ENCODE measurements around the gene MDC1.

MDC1 gene

DNA sequence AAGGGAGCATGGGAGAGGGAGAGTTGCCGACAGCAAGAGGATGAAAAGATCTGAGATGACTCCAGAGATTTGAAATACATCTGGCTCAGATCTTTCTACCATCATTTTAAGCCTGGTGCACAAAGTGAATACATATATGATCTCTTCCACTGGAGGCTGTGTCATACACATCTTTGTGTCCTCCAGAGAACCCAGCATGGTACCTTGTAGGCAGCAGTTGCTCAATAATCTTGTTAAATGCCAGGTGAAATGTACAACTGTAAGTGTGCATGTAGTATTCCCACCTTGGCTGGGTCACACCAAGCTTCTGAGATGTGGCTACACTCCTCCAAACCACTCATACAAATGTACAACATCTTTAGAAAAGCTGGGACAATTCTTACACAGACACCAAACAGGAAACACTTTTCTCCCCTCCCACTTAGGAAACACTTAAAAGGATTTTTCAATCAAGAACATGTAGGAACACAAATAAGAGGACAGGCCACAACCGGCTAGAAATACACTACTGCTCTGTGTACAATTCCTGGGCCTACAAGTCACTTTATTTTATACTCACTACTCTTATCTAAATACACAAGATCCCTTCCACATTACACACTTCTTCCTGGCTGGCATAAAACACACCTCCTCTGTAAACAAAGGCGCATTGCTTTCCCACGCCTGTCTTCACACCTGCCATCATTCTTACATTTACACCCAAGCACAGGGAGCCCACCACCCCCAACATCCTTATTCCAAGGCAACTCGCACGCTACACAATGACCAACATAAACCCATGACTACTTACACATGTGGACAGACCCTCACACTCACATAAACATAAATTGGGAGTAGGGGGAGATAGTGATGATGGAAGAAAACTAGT is 31.1 kb upstream of the MDC1 start:
- DNase-seq (ENCODE audit: low read depth in 1 of 2, low spot score in 1 of 2) = no peak

DNA sequence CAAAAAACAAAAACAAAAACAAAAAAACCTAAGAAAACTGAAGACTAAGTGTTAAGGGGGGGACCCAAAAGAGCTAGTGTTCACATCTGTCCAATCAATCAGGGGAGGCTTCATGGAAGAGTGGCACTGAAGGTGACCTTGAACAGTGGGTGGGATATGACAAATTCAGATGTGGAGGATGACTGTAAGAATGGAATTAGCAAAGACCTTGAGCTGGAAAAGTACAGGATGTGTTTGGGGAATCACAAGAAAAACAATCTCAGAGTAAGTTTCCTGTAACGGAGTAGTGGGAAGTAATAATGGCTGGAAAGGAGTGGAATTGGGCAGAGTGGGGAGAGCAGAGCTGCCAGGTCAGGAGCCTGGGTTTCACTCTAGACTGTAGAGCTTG is 30.2 kb upstream of the MDC1 start:
- no peak for DNase-seq (ENCODE audit: low read depth in 1 of 2, low spot score in 1 of 2)

DNA sequence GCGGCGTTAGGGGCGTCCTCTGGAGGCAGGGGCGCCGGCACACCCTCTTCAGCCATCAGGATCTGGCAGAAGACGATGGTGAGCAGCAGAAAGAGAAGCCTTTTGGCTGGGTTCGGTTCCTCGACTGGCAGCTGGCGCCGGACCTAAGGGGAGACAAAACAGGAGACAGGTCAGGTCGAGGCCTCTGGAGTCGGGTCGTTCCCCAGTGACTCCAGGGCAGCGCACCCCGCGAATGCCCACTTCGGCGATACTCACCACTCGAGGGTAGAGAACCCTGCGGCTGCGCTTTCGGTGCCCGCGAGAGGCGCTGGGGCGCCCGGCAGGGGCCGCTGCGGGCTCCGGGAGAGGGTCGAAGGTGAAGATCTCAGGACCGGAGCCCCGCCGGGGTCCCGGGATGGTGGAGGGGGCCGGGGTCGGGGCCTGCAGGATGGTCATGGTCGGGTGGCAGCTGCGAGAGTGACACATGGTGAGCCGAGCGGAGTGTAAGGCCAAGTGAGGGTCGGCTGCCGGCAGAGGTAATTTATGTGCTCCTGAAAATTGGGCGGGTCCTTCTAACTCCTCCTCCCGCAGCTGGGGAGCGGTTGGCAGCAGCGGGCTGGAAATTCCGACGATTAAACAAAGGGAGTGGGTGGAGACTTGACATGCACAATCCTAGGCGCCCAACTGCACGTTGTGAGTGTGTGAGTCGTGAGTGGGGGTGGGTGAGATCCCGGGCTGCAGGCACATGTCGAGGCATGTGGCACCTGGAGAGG is 27.1 kb upstream of the MDC1 start, which contains the start of gene IER3:
IER3 (minus strand) TSS at position 494 of the 752 bp plus-strand sequence; CDS start at position 465, 29 bp downstream.
- peak; percentile 88 to 93 for DNase-seq (ENCODE audit: low read depth in 1 of 2, low spot score in 1 of 2)

DNA sequence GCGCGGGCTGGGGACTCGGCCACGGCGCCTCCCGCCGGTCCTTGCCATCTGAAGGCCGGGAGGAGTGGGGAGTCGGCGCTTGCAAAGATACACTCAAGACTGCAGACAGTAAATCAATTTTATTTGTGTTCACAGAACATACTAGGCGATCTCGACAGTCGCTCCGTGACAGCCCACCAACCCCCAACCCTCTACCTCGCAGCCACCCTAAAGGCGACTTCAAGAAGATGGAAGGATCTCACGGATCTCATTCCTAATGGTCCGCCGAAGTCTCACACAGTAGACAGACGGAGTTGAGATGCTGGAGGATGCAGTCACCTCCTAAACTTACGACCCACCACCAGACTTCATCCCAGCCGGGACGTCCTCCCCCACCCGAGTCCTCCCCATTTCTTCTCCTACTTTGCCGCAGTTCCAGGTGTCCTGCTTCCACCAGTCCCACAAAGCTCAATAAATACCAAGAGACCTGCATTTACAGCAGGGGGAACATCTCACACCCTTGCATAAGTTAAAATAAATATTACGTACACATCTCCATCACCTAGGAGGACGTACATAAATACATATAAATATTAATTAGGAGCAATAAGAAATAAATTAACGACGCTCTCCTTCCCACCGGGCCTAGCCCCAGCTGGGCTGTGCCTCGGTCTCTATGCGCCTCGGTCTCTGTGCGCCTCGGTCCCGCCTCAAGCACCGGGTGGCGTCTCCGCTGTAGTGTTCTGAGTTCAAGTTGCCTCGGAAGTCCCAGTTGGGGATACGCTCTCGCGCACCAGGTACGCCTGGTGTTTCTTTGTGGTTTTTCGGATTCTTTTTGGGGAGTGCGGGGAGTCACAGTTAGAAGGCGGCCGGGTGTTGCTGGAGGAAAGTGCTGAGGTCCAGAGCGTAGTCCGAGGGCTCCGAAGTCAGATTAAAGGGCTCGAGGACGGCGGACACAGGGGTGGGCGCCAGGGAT is 26.3 kb upstream of the MDC1 start:
- DNase-seq (ENCODE audit: low read depth in 1 of 2, low spot score in 1 of 2) = no peak

DNA sequence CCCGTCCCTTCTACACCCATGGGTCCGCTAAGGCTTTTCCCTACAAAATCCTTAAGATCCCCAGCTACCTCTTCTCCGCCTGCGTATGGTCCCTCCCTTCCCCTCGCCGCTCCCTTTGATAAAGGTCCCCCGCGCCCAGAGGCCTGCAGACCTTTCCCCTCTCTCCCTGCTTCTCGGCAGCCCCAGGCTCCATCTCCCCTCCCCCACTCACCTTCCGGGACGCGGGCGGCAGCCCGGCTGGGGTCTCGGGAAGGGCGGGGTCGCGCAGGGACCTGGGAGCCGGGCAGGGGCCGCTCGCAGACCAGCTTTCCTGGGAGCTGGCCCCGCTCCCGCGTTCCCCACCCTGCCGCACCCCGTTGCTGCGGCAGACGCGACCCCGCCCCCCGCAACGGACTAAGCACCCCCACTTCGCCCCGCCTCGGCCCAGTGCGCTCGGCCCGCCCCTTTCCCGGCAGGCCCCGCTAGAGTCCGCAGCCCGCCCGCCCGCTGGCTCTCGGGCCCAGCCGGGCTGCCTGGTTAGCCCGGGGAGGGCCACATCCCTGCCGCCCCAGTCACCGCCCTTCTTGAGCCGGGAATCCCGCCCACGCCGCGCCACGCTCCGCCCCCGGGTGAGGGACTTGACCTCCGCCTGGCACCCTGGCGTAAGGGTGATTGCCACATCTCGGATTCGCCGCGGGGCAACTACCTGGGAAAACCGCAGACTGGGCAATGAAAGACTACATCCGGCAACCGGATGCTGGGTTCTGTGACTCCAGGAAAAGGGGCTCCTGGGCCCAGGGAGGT is 25.4 kb upstream of the MDC1 start, which contains the start of gene FLOT1:
FLOT1 (minus strand) TSS at position 372 of the 783 bp plus-strand sequence. CDS start 498 bp downstream, outside the sequence.
- peak; percentile 85 to 92 for DNase-seq (ENCODE audit: low read depth in 1 of 2, low spot score in 1 of 2)

DNA sequence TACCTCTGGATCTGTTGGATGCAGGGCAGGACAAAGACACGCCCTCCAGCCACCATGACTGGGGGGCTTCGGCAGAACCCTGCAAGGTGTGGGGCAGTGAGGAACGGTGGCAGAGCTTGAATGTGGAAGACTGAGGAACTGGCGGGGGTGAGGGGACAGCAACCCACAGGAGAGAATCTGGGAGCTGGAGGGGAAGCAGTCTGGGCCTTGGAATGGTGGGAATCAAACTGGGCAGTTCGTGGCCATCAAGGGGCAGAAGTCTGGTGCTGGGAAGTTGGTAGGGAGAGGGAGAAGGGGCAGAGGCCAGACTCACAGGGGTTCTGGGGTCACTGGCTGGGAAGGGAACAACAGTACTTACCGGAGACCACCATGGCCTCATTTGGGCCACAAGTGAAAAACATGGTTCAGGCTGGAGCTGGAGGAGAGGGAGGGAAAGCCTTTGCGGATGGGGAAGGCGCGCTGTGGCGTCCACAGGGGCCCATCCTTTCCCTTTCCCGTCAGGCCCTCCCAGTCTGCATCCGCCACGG is 24.8 kb upstream of the MDC1 start:
- DNase-seq (ENCODE audit: low read depth in 1 of 2, low spot score in 1 of 2) = no peak

DNA sequence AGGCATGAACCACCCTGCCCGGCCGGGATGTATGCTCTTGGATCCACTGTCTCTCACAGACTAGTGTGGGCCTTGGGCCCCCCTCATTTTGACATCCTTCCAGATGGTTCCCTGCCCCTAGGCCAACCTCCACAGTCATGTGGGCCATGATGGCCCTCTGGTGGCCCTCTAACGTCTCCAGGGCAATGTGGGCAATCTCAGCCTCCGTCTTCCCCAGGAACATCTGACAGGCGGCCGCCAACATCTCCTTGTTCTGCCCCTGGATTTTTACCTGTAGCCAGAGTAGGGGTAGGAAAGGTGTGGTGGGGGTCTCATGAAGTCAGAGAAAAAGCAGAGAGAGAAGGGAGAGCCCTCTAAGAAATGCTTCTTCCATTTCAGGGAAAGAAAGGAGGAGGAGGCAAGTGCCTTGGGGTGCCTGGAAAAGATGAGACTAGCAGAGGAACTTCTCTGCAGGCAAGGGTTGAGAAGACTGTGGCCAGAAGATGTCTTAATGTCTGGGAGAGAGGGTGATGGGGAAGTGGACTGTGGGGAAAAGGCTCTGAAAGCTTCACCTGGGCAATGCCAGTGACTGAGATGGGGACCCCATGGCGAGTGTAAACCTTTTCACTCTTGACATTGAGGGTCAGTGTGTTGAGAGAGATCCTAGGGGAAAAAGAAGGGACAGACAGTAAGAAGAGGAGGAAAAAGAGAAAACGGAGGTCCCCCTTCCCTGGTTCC is 24.1 kb upstream of the MDC1 start:
- no peak for DNase-seq (ENCODE audit: low read depth in 1 of 2, low spot score in 1 of 2)

DNA sequence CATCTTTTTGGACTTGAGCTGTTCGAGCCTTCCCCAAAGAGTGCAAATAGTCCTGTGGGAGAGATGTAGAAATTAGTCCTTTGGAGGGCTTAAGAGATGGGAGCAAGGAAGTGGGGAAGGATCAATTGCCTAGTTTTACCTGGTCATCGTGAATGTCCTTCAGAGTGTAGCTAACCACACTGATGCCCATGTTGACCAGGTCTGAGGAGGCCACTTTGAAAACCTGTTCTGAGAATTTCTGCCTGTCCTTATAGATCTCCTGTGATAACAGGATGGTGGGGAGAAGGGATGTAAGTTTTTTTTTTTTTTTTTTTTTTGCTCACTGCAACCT is 23.4 kb upstream of the MDC1 start:
- DNase-seq (ENCODE audit: low read depth in 1 of 2, low spot score in 1 of 2) = no peak

DNA sequence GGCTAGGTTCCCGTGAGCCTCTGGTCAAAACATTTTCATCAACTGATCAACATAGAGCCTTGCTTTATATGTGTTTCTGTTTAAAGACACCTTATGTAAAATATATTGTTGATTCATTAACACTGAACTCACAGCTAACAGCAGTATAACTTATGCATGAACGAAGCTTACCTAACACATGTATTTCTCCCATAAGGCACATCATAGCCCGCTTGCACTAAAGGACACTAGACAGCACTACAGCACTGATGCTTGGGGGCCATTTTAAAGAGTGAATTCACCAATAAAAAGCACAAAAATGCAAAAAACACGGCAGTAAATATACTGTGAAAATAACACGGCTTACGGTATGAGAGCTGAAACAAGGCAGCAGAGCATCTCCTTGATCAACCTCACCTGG is 21.5 kb upstream of the MDC1 start:
- no peak for DNase-seq (ENCODE audit: low read depth in 1 of 2, low spot score in 1 of 2)

DNA sequence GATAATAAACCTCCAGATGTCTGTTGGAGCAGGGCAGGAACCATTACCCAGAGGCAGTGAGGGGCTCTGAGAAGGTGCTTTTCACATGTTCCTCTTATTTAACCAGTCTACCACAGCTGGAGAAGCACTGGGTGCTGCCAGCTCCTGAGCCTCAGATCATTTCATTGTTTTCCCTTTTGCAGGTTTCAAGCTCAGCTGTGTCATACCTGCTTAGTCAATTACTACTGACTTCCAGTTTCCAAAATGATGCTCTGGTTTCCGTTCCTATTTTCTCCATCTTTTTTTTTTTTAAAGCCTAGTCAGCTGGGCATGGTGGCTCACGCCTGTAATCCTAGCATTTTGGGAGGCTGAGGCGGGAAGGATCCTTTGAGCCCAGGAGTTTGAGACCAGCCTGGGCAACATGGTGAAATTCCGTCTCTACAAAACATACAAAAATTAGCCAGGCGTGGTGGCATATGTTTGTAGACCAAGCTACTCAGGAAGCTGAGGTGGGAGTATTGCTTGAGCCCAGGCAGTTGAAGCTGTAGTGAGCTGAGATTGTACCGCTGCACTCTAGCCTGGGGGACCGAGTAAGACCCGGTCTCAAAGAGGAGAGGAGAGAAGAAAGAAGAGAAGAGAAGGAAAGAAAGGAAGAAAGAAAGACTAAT is 18.7 kb upstream of the MDC1 start:
- DNase-seq (ENCODE audit: low read depth in 1 of 2, low spot score in 1 of 2) = peak in 1 of 2 donors; percentile 31

DNA sequence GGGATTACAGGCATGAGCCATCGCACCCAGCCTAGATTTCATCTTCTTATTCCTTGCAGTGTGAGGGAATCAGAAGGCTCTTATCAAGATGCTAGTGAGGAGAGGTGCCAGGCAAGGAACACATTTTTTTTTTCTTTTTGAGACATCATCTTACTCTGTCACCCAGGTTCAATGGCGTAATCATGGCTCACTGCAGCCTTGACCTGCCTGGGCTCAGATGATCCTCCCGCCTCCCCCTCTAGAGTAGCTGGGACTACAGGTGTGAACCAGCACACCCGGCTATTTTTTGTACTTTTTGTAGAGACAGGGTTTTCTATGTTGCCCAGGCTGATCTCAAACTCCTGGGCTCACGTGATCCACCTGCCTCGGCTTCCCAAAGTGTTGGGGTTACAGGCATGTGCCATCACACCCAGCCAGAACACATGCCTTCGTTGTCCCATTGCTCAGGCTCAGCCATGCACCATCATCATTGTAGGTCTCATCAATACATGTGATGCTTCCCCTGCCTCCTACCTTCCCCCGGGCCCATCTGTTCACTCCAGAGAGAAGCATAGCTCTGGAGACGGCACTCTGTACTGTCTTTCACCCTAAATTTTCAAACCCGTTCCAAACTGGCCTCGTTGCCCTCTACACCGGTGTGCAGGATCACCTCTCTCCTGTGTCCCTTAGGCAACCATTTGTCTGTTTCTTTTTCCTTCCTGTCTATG is 15.3 kb upstream of the MDC1 start:
- DNase-seq (ENCODE audit: low read depth in 1 of 2, low spot score in 1 of 2) = no peak

DNA sequence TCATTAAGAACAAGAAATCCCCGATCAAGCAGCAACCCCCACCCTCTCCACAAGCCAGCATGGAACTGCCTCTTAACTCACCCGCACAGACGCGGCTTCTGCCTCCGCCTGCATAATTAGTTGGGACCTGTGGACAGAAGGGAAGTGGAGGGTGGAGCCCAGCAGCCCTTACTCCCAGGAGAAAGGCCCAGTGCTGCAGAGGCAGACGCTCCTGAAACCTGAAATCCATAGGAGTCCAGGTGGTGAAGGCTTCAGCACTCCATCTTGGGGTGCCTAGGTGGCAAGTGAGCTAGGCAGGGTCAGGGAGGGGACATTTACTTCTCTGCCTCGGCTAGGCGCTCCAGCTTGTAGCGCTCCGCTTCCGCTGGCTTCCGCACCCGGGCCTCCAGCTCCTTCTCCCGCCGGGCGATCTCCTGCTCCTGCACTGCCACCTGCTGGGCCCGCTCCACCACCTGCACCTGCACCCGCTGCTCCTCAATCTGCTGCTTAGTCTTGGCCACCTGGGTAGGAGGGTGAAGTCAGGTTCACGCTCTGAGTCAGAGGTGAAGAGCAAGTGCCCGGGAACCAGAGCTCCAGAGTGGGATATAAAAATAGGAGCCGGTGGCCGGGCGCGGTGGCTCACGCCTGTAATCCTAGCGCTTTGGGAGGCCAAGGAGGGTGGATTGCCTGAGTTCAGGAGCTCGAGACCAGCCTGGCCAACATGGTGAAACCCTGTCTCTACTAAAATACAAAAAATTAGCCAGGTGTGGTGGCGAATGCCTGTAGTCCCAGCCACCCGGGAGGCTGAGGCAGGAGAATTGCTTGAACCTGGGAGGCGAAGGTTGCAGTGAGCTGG is 13.7 kb upstream of the MDC1 start:
- peak; percentile 70 to 78 for DNase-seq (ENCODE audit: low read depth in 1 of 2, low spot score in 1 of 2)

DNA sequence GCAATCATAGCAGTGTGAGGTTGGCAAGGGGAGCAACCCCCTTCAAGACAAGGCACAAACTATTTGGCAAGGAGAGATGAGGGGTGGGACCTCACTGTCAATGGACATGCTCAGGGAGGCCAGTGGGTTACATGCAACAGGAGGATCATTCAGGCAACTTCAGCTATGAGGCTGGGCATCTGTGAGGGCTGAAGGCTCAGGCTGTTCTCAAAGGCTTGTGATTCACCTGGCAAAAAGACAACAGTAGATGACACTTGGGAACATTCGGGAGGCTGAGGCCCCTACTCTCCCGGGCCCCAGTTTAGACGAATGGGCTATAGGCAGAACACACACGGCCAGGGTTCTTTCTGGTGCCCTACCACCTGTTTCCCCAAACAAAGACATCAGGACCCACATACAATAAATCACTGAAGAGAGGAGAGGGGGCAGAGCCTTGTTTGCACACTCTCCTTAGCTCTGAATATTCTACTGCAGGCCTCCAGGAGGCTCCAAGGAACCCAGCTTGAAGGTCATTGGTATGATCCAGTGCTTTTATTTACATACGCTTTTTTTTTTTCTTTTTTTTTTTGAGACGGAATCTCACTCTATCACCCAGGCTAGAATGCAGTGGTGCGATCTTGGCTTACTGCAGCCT is 11.0 kb upstream of the MDC1 start:
- DNase-seq (ENCODE audit: low read depth in 1 of 2, low spot score in 1 of 2) = no peak

DNA sequence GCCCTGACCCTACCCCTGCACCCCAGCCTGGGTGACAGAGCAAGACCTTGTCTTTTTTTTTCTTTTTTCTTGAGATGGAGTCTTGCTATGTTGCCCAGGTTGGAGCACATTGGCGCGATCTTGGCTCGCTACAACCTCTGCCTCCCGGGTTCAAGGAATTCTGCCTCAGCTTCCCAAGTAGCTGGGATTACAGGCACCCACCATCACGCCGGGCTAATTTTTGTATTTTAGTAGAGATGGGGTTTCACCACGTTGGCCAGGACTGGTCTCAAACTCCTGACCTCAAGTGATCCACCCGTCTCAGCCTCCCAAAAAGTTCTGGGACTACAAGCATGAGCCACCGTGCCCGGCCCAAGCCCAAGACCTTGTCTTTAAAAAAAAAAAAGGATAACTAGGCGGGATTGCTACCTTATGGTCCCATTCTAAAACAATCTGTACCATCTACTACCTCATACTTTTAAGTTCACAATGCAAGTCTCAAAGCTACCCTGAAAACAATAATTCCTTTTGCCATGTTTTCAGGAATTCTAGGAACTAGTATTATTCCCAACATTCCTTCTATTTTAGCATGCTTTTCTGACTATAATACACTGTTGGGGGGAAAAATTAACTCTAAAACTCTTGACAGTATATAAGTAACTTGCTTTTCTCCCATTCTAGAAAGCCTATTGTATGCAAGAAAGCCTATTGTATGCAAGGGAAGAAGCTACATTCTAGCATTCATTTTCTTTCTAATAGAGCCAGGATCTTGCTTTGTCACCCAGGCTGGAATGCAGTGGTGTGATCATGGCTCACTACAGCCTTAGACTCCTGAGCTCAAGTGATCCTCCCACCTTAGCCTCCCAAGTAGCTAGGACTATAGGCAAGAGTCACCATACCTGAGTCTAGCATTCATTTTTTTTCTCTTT is 9.7 kb upstream of the MDC1 start:
- DNase-seq (ENCODE audit: low read depth in 1 of 2, low spot score in 1 of 2) = no peak

DNA sequence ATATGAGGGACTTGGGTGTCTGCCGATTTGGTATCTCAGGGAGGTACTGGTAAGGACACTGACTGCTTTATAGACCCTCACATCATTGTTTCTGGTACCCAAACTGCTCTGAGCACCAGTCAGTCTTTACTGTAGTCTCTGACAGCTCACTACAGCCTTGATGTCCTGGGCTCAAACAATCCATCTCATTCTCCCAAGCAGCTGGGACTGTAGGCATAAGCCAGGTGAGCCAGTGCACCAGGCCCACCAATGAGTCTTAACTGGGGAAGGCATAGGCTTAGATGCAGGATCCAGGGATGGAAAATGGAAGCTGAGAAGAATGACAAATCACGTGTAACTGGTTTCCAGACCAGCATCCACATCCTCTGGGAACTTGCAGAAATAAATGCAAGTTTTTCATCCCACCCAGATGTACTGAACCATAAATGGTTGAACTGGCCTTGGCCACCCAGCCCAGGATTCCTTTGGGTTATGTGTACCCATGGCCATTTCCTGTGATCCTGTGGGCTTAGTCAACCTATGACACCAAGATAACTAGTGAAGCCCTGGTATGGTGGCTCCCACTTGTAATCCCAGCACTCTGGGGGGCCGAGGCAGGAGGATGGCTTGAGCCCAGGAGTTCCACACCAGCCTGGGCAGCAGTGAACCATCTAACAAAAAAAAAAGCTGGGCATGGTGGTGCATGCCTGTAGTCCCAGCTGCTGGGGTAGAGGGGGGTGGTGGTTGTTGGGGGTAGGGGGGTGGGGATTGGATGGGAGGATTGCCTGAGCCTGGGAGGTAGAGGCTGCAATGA is 8.8 kb upstream of the MDC1 start:
- DNase-seq (ENCODE audit: low read depth in 1 of 2, low spot score in 1 of 2) = no peak
